GM12878 (cell line): Measurements from ENCODE around the gene PAK5. TPM values are rescaled to one million over a fixed set of nuclear protein-coding genes. Genes with fewer than 3 reads are reported as not detected.

Experiments
- ATAC-seq: fragments of 200-7000 bp; cut with Tn5 transposase; 3 replicates; pipeline ENCODE4 v1.9.1; 2020; ENCODE audit warnings: mild to moderate bottlenecking, moderate library complexity
- BruUV-seq: library from RNA; stranded (reverse); fragments of 400-500 nt; replicated peaks from 2 replicates; lab custom pipeline; 2021; lab: Mats Ljungman, UMichigan
- CTCF ChIA-PET: fragments of 300-600 bp; sonication (Branson Sonifier 250); formaldehyde crosslinking; extraction: SDS; loops from one replicate; lab custom pipeline; 2021; ENCODE audit warnings: inconsistent platforms; lab: Yijun Ruan, JAX
- POLR2A ChIA-PET: fragments of 350-600 bp; formaldehyde crosslinking; extraction: SDS; loops from one replicate; lab custom pipeline; 2021; ENCODE audit warnings: inconsistent platforms; lab: Charles Lee
- RAD21 ChIA-PET: fragments of 300-600 bp; sonication (Branson Sonifier 250); formaldehyde crosslinking; loops from one replicate; lab custom pipeline; 2023; ENCODE audit warnings: antibody characterized with exemption; ENCODE audit not compliant: unreplicated experiment; lab: Charles Lee
- SMC1A ChIA-PET: fragments of 300-600 bp; sonication (Branson Sonifier 250); formaldehyde crosslinking; loops from one replicate; lab custom pipeline; 2023; ENCODE audit not compliant: unreplicated experiment, uncharacterized antibody; lab: Charles Lee
- DNase-seq: peaks from one replicate; pipeline ENCODE4 v3.0.0-alpha.2; 2011; ENCODE audit warnings: low read depth, low spot score
- FAIRE-seq: peaks from 3 replicates; lab custom pipeline; 2011; peaks lifted over from hg19 to GRCh38; lab: Jason Lieb, UNC
- H2AFZ ChIP-seq: 2 replicates; pipeline ENCODE4 v1.6.0; 2011; ENCODE audit warnings: low read depth, low read length, control low read depth; ENCODE audit not compliant: control insufficient read depth
- H3K27ac ChIP-seq: 2 replicates; pipeline ENCODE4 v1.5.1; 2011; ENCODE audit warnings: control low read depth; ENCODE audit not compliant: control insufficient read depth, insufficient read depth
- H3K27me3 ChIP-seq, 2 experiments: replicated peaks in 1 of 2; 2 replicates each; pipeline versions ENCODE4 v1.6.0 to v1.6.1; 2011; ENCODE audit warnings: low read length in 1 of 2; ENCODE audit not compliant: control insufficient read depth in 2 of 2, insufficient read depth in 2 of 2
- H3K36me3 ChIP-seq, 2 experiments: 2 replicates each; pipeline ENCODE4 v1.5.1; 2011; ENCODE audit warnings: low read length in 1 of 2; ENCODE audit not compliant: control insufficient read depth in 2 of 2, insufficient read depth in 2 of 2
- H3K4me1 ChIP-seq: 2 replicates; pipeline ENCODE4 v1.6.1; 2011; ENCODE audit warnings: mild to moderate bottlenecking, low read length, moderate library complexity, mixed read lengths; ENCODE audit not compliant: control insufficient read depth, insufficient read depth
- H3K4me2 ChIP-seq: 2 replicates; pipeline ENCODE4 v1.6.0; 2011; ENCODE audit warnings: control low read depth; ENCODE audit not compliant: control insufficient read depth, insufficient read depth
- H3K4me3 ChIP-seq: fragments of 200-600 bp; sonication (generic); 2 replicates; pipeline ENCODE4 v1.5.1; 2016
- H3K79me2 ChIP-seq: 2 replicates; pipeline ENCODE4 v1.6.0; 2011; ENCODE audit warnings: low read length; ENCODE audit not compliant: control insufficient read depth, insufficient read depth
- H3K9ac ChIP-seq: 2 replicates; pipeline ENCODE4 v1.8.0; 2011; ENCODE audit warnings: low read length, control low read depth, mixed read lengths; ENCODE audit not compliant: control insufficient read depth, insufficient read depth
- H3K9me3 ChIP-seq: replicated peaks from 3 replicates; pipeline ENCODE4 v1.5.1; 2011; ENCODE audit warnings: mild to moderate bottlenecking, low read length; ENCODE audit not compliant: control insufficient read depth, insufficient read depth
- H4K20me1 ChIP-seq: 2 replicates; pipeline ENCODE4 v1.6.0; 2011; ENCODE audit not compliant: control insufficient read depth, insufficient read depth
- CREB1 ChIP-seq: IDR thresholded peaks from 2 replicates; pipeline ENCODE4 v1.6.1; 2012; ENCODE audit warnings: low read depth, mild to moderate bottlenecking, inconsistent platforms
- ETV6 ChIP-seq, 2 experiments: fragments of 450-650 bp in 1 of 2; IDR thresholded peaks in 1 of 2; conservative IDR thresholded peaks in 1 of 2; 2 replicates each; pipeline ENCODE4 v1.6.1; 2014; ENCODE audit warnings: antibody characterized with exemption in 1 of 2, borderline replicate concordance in 1 of 2, low read depth in 1 of 2, mild to moderate bottlenecking in 1 of 2, moderate library complexity in 1 of 2
- GATAD2B ChIP-seq: fragments of 450-650 bp; conservative IDR thresholded peaks from 2 replicates; pipeline ENCODE4 v1.6.1; 2017; ENCODE audit warnings: low read depth, mild to moderate bottlenecking, moderate library complexity
- HCFC1 ChIP-seq: fragments of 150-350 bp; IDR thresholded peaks from 2 replicates; pipeline ENCODE4 v1.6.1; 2014; ENCODE audit warnings: low read length
- HDAC2 ChIP-seq: fragments of 200-600 bp; sonication (generic); IDR thresholded peaks from 2 replicates; pipeline ENCODE4 v1.6.1; 2017
- RELA ChIP-seq: fragments of 450-650 bp; IDR thresholded peaks from 2 replicates; pipeline ENCODE4 v1.8.0; 2014; ENCODE audit warnings: borderline replicate concordance; ENCODE audit not compliant: partially characterized antibody
- RELB ChIP-seq: fragments of 450-650 bp; IDR thresholded peaks from 2 replicates; pipeline ENCODE4 v1.6.1; 2017; ENCODE audit warnings: low read depth, mild to moderate bottlenecking, moderate library complexity
- SMAD5 ChIP-seq: IDR thresholded peaks from 2 replicates; pipeline ENCODE4 v1.6.1; 2016; ENCODE audit warnings: antibody characterized with exemption, low read depth
- SPI1 ChIP-seq: IDR thresholded peaks from 2 replicates; pipeline ENCODE4 v1.6.1; 2011; ENCODE audit warnings: low read depth, mild to moderate bottlenecking, low read length, moderate library complexity, borderline replicate concordance; ENCODE audit not compliant: insufficient read depth
- ZNF384 ChIP-seq: IDR thresholded peaks from 2 replicates; pipeline ENCODE4 v1.6.1; 2012; ENCODE audit warnings: low read depth, mild to moderate bottlenecking, low read length, improper control_type of control experiment, borderline replicate concordance
- WGBS: methylation state at CpG from one replicate; pipeline ENCODE4 v1.1.6; 2016; ENCODE audit warnings: low lambda C conversion rate; ENCODE audit not compliant: insufficient replicate concordance, insufficient coverage; ENCODE audit errors: missing lambda C conversion rate; 5-methylcytosine and 5-hydroxymethylcytosine counted together
- in situ Hi-C: fragments of 300-500 bp; cut with MboI; formaldehyde crosslinking; loops from 9 replicates; pipeline ENCODE4 v1.14.3; 2018; ENCODE audit warnings: mixed read lengths
- intact Hi-C: fragments of 100-400 bp; cut with micrococcal nuclease; formaldehyde crosslinking; loops from one replicate; pipeline ENCODE4 v1.14.2; 2022; ENCODE audit not compliant: unreplicated experiment
- polyA plus RNA-seq, 11 experiments: library from polyadenylated mRNA; depleted of rRNA in 4 of 11; unstranded in 6 of 11; stranded (reverse) in 5 of 11; fragments of >200 nt; fragmentation: Nextera tagmentation in 4 of 11; fragmentation: Illumina TruSeq in 1 of 11; extraction: Ambion mirVana in 4 of 11; extraction: Trizol in 1 of 11; gene quantifications; 1 replicate in 1 of 11; 2 replicates in 10 of 11; pipeline versions ENCODE4 v1.2.1 to v1.2.3, GENCODE V29; 2011 to 2016; ENCODE audit warnings: inconsistent platforms in 2 of 11, missing spikeins in 2 of 11, low read depth in 1 of 11
- total RNA-seq, 4 experiments: library from RNA; depleted of rRNA in 3 of 4; stranded (reverse); fragments of >200 nt in 3 of 4; fragmentation: Illumina TruSeq in 1 of 4; extraction: Trizol in 1 of 4; gene quantifications; 2 replicates each; pipeline versions ENCODE4 v1.2.1 to v1.2.3, GENCODE V29; 2013 to 2021
- TF ChIP-seq, protein P1 (sequence below): IDR thresholded peaks from 2 replicates; pipeline ENCODE4 v1.6.1; 2012; ENCODE audit warnings: improper control_type of control experiment, low read depth, low read length; ENCODE audit not compliant: insufficient replicate concordance
- TF ChIP-seq, protein P2 (sequence below): fragments of 450-650 bp; formaldehyde crosslinking; IDR thresholded peaks from 2 replicates; pipeline ENCODE4 v1.4.0; 2020; ENCODE audit warnings: mild to moderate bottlenecking, moderate library complexity

PAK5 gene
- total and polyA plus RNA-seq, 10 of the 15 experiments (the other 5 are each of a cell fraction or from before 2014, with no cell fraction given), result not detected

DNA sequence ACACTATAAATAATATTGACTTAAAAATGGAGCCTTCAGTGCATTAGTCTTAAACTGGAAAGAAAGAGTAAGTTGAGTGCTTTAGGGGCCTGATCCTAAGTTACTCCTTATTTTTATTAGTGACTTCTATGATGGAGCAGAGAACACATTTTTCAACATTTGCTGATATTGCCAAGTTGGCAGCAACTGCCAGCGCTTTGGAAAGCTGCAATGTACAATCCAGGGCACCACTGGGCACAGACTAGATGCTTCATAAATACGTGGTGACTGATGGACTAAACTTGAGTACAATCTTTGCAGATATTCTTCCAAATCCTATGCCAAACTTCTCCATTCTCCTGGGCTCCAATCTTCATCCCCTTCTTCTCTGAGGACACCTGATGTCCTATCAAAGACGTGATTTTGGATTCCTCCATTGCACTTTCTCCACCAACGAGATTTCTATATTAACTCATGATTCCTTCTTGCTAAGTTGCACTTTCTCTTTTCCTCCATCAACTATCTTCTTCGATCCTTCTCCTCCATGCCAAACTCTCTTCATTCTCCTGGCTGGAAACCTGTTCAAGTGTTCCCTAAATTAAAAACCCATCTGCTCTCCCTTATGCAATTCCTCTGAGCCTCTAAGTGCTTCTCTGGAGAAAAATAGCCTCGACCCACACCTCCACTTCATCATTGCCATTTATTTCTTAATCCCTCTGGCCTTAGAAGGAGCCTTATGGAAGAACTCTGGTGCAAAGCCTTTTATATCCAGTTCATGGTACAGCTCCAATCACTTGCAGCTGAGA, 28.5 kb upstream of the PAK5 start:
- no peaks in the 10 kb centered on the region for H3K4me1 ChIP-seq
- 7% methylated on average over 6 of the region's 6 CpGs for WGBS
- H3K27me3 ChIP-seq, result 0 out of 4 replicates have a peak, but pooled peaks cover 0 to 2% of the 10 kb centered on the region in 2 experiments
- ChIA-PET POLR2A (no interaction called here), RAD21 (no interaction called here), SMC1A (no interaction called here), CTCF (interaction anchor here (0.6 kb wide), 1 partner anchor 15 kb away, joined by 3 read pairs; no protein-coding TSS in a partner anchor)
- H3K4me3 ChIP-seq, result no peak overlapping the region
- H3K9me3 ChIP-seq, result no peaks in the 10 kb centered on the region
- H4K20me1 ChIP-seq, result no peaks in the 10 kb centered on the region
- no peak for DNase-seq
- H3K4me2 ChIP-seq, result no peak overlapping the region
- no peak overlapping the region for H3K27ac ChIP-seq
- no peak overlapping the region for H3K9ac ChIP-seq
- TF ChIP-seq RELB (no peak), SMAD5 (no peak), ETV6 (conservative IDR thresholded peaks at IDR 0.05 in 1 of 2, IDR thresholded peaks at IDR 0.05 in 1 of 2; ENCODE audit: borderline replicate concordance in 1 of 2, low read depth in 1 of 2) (no peak), SPI1 (no peak), HCFC1 (no peak), HDAC2 (no peak), ZNF384 (no peak), GATAD2B (no peak), CREB1 (no peak), RELA (no peak)
- TF ChIP-seq, protein P1, sequence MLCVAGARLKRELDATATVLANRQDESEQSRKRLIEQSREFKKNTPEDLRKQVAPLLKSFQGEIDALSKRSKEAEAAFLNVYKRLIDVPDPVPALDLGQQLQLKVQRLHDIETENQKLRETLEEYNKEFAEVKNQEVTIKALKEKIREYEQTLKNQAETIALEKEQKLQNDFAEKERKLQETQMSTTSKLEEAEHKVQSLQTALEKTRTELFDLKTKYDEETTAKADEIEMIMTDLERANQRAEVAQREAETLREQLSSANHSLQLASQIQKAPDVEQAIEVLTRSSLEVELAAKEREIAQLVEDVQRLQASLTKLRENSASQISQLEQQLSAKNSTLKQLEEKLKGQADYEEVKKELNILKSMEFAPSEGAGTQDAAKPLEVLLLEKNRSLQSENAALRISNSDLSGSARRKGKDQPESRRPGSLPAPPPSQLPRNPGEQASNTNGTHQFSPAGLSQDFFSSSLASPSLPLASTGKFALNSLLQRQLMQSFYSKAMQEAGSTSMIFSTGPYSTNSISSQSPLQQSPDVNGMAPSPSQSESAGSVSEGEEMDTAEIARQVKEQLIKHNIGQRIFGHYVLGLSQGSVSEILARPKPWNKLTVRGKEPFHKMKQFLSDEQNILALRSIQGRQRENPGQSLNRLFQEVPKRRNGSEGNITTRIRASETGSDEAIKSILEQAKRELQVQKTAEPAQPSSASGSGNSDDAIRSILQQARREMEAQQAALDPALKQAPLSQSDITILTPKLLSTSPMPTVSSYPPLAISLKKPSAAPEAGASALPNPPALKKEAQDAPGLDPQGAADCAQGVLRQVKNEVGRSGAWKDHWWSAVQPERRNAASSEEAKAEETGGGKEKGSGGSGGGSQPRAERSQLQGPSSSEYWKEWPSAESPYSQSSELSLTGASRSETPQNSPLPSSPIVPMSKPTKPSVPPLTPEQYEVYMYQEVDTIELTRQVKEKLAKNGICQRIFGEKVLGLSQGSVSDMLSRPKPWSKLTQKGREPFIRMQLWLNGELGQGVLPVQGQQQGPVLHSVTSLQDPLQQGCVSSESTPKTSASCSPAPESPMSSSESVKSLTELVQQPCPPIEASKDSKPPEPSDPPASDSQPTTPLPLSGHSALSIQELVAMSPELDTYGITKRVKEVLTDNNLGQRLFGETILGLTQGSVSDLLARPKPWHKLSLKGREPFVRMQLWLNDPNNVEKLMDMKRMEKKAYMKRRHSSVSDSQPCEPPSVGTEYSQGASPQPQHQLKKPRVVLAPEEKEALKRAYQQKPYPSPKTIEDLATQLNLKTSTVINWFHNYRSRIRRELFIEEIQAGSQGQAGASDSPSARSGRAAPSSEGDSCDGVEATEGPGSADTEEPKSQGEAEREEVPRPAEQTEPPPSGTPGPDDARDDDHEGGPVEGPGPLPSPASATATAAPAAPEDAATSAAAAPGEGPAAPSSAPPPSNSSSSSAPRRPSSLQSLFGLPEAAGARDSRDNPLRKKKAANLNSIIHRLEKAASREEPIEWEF, result no peak
- TF ChIP-seq, protein P2, sequence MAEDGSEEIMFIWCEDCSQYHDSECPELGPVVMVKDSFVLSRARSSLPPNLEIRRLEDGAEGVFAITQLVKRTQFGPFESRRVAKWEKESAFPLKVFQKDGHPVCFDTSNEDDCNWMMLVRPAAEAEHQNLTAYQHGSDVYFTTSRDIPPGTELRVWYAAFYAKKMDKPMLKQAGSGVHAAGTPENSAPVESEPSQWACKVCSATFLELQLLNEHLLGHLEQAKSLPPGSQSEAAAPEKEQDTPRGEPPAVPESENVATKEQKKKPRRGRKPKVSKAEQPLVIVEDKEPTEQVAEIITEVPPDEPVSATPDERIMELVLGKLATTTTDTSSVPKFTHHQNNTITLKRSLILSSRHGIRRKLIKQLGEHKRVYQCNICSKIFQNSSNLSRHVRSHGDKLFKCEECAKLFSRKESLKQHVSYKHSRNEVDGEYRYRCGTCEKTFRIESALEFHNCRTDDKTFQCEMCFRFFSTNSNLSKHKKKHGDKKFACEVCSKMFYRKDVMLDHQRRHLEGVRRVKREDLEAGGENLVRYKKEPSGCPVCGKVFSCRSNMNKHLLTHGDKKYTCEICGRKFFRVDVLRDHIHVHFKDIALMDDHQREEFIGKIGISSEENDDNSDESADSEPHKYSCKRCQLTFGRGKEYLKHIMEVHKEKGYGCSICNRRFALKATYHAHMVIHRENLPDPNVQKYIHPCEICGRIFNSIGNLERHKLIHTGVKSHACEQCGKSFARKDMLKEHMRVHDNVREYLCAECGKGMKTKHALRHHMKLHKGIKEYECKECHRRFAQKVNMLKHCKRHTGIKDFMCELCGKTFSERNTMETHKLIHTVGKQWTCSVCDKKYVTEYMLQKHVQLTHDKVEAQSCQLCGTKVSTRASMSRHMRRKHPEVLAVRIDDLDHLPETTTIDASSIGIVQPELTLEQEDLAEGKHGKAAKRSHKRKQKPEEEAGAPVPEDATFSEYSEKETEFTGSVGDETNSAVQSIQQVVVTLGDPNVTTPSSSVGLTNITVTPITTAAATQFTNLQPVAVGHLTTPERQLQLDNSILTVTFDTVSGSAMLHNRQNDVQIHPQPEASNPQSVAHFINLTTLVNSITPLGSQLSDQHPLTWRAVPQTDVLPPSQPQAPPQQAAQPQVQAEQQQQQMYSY, result no peak
- ATAC-seq, result no peak
- in situ Hi-C loops, result no loop called here
- BruUV-seq, result no TSS peak
- no peak for FAIRE-seq
- no peaks in the 10 kb centered on the region for H3K79me2 ChIP-seq
- H2AFZ ChIP-seq, result no peak overlapping the region
- H3K36me3 ChIP-seq, result no peaks in the 10 kb centered on the region
- intact Hi-C loops, result no loop called here
